HFFc6 (cell line): ENCODE measurements around the gene MED14. TPM values are rescaled to one million over a fixed set of nuclear protein-coding genes. Genes with fewer than 3 reads are reported as not detected.

Source experiments
- DNase-seq: peaks from one replicate; pipeline ENCODE4 v3.0.0-alpha.2; 2018
- H3K27ac Mint-ChIP-seq: 2 replicates; pipeline ENCODE4 v1.8.0; 2020; ENCODE audit warnings: mild to moderate bottlenecking, mixed read lengths
- H3K27me3 Mint-ChIP-seq: 2 replicates; pipeline ENCODE4 v1.8.0; 2021; ENCODE audit warnings: mild to moderate bottlenecking, moderate library complexity, mixed read lengths; ENCODE audit not compliant: insufficient read depth
- H3K36me3 Mint-ChIP-seq: 2 replicates; pipeline ENCODE4 v1.8.0; 2021; ENCODE audit warnings: low read depth, mixed read lengths
- H3K4me1 Mint-ChIP-seq: 2 replicates; pipeline ENCODE4 v1.8.0; 2020; ENCODE audit warnings: low read depth, mixed read lengths
- H3K4me3 Mint-ChIP-seq: 2 replicates; pipeline ENCODE4 v1.8.0; 2020; ENCODE audit warnings: mild to moderate bottlenecking, moderate library complexity, mixed read lengths
- H3K9me3 Mint-ChIP-seq: 2 replicates; pipeline ENCODE4 v1.8.0; 2020; ENCODE audit warnings: mild to moderate bottlenecking, mixed read lengths
- total RNA-seq, 6 experiments: library from RNA; stranded (reverse); fragmentation: NEBNext Ultra II Directional; extraction: Animal tissue kit (Norgen Biotek cat#: 25700); gene quantifications; 2 replicates in 1 of 6; 3 replicates in 5 of 6; pipeline ENCODE4 v1.2.3, GENCODE V29; 2021
- TF ChIP-seq, protein P1 (sequence below): fragments of 200-600 bp; sonication (generic); IDR thresholded peaks from 2 replicates; pipeline ENCODE4 v1.5.0; 2021; ENCODE audit warnings: antibody characterized with exemption, mild to moderate bottlenecking

The MED14 gene
- total RNA-seq, 6 experiments from 2014 or later = 29.0 to 40.5 (median 38.2) TPM

- Mint-ChIP-seq H3K4me3 (no peak overlapping the region), H3K4me1 (peaks cover 14% of the 10 kb centered on the region), H3K9me3 (no peaks in the 10 kb centered on the region), H3K27me3 (no peaks in the 10 kb centered on the region; the same call in 1 of the 2 replicates), H3K36me3 (no peaks in the 10 kb centered on the region), H3K27ac (no peak overlapping the region)
- TF ChIP-seq, protein P1, sequence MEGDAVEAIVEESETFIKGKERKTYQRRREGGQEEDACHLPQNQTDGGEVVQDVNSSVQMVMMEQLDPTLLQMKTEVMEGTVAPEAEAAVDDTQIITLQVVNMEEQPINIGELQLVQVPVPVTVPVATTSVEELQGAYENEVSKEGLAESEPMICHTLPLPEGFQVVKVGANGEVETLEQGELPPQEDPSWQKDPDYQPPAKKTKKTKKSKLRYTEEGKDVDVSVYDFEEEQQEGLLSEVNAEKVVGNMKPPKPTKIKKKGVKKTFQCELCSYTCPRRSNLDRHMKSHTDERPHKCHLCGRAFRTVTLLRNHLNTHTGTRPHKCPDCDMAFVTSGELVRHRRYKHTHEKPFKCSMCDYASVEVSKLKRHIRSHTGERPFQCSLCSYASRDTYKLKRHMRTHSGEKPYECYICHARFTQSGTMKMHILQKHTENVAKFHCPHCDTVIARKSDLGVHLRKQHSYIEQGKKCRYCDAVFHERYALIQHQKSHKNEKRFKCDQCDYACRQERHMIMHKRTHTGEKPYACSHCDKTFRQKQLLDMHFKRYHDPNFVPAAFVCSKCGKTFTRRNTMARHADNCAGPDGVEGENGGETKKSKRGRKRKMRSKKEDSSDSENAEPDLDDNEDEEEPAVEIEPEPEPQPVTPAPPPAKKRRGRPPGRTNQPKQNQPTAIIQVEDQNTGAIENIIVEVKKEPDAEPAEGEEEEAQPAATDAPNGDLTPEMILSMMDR = no peak
- no peak for DNase-seq
These were observed 43.7 kb upstream of the MED14 start for GRCh38 chrX:40778861-40779575.

GRCh38 chrX:40773809-40774208 lies 38.5 kb upstream of the MED14 start:
- H3K4me1 Mint-ChIP-seq = peaks cover 29% of the 10 kb centered on the region
- no peaks in the 10 kb centered on the region for H3K36me3 Mint-ChIP-seq
- peak overlapping the region; percentile 74 for H3K27ac Mint-ChIP-seq
- peak overlapping the region; percentile 41 for H3K4me3 Mint-ChIP-seq
- no peaks in the 10 kb centered on the region for H3K27me3 Mint-ChIP-seq
- peak; percentile 52 for DNase-seq
- no peaks in the 10 kb centered on the region for H3K9me3 Mint-ChIP-seq
- TF ChIP-seq, protein P1 = no peak

GRCh38 chrX:40773188-40773587 lies 37.8 kb upstream of the MED14 start:
- H3K27ac Mint-ChIP-seq = peak overlapping the region; percentile 74; the same call in 1 of the 2 replicates
- no peaks in the 10 kb centered on the region for H3K36me3 Mint-ChIP-seq
- TF ChIP-seq, protein P1 = no peak
- no peak for DNase-seq
- no peak overlapping the region for H3K4me3 Mint-ChIP-seq
- H3K9me3 Mint-ChIP-seq = no peaks in the 10 kb centered on the region
- peaks cover 25% of the 10 kb centered on the region for H3K4me1 Mint-ChIP-seq
- no peaks in the 10 kb centered on the region for H3K27me3 Mint-ChIP-seq

- Mint-ChIP-seq H3K4me1 (peaks cover 25% of the 10 kb centered on the region), H3K9me3 (no peaks in the 10 kb centered on the region), H3K36me3 (no peaks in the 10 kb centered on the region), H3K27ac (peak overlapping the region; percentile 75; the same call in 1 of the 2 replicates), H3K4me3 (no peak overlapping the region; the same call in 1 of the 2 replicates), H3K27me3 (no peaks in the 10 kb centered on the region)
- TF ChIP-seq, protein P1 = no peak
- peak; percentile 59 for DNase-seq
These were observed 36.9 kb upstream of the MED14 start for GRCh38 chrX:40772290-40772689.

- Mint-ChIP-seq H3K27ac (no peak overlapping the region), H3K9me3 (no peaks in the 10 kb centered on the region), H3K36me3 (no peaks in the 10 kb centered on the region), H3K4me3 (no peak overlapping the region), H3K27me3 (no peaks in the 10 kb centered on the region), H3K4me1 (no peaks in the 10 kb centered on the region)
- DNase-seq = no peak
- TF ChIP-seq, protein P1 = no peak
These were observed 26.4 kb upstream of the MED14 start for GRCh38 chrX:40761762-40762161.
